ENCODE measurements around the gene VWA2.

Gene VWA2, protein sequence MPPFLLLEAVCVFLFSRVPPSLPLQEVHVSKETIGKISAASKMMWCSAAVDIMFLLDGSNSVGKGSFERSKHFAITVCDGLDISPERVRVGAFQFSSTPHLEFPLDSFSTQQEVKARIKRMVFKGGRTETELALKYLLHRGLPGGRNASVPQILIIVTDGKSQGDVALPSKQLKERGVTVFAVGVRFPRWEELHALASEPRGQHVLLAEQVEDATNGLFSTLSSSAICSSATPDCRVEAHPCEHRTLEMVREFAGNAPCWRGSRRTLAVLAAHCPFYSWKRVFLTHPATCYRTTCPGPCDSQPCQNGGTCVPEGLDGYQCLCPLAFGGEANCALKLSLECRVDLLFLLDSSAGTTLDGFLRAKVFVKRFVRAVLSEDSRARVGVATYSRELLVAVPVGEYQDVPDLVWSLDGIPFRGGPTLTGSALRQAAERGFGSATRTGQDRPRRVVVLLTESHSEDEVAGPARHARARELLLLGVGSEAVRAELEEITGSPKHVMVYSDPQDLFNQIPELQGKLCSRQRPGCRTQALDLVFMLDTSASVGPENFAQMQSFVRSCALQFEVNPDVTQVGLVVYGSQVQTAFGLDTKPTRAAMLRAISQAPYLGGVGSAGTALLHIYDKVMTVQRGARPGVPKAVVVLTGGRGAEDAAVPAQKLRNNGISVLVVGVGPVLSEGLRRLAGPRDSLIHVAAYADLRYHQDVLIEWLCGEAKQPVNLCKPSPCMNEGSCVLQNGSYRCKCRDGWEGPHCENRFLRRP

DNA sequence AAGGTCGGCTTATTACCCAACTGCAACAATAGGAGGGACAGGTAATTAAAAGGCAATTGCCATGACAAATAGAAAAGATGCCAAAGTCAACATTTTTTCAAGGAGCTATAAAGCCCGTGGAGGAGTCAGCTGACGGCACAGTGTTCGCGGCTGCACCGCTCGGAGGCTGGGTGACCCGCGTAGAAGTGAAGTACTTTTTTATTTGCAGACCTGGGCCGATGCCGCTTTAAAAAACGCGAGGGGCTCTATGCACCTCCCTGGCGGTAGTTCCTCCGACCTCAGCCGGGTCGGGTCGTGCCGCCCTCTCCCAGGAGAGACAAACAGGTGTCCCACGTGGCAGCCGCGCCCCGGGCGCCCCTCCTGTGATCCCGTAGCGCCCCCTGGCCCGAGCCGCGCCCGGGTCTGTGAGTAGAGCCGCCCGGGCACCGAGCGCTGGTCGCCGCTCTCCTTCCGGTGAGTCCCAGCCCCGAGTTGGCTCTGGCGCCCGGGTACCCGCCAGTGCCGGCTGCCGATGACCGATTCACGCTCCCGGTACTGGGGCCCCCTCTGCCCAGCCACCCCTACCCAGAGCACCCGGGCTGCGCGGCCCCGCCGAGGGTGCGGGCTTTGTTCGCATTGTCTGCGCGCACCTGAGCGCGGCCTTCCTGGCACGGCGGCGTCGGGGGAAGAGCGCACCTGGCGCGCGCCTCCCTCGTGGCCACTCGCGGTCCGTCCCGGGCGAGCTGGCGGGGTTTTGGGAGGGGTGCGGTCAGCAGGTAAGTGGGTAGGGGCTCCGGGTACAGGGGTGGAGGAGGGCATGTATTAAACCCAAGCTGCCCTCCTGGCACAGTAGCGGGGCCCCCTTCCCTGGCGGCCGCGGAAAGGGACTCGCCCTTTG is at the start of gene VWA2:
Gene VWA2 (plus strand): TSS at position 138 of the 877 bp plus-strand sequence. CDS start 9,460 bp downstream, outside the sequence.
- no peak for DNase-seq (ENCODE audit: low read depth, low spot score)
- no peak within 1 kb of the TSS for H3K27ac ChIP-seq

DNA sequence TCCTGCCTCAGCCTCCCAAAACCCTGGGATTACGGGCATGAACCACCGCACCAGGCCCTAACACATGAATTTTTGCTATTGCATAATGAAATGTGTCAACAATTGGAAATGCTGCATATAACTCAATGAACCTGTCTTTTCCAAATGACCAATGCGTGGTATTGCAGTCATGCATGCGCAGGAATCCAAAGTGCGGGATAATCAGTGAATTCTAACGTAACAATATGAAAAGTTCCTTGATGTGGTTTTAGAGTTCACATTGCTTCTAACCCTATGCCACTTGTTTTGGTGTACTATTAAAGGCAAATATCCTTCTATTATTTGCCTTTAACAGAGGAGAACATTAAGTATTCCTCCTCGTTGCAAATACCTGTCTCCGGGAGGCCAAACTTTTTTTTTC is 49.4 kb upstream of the VWA2 start:
- no peak overlapping the region for H3K27ac ChIP-seq
- no peak for DNase-seq (ENCODE audit: low read depth, low spot score)

DNA sequence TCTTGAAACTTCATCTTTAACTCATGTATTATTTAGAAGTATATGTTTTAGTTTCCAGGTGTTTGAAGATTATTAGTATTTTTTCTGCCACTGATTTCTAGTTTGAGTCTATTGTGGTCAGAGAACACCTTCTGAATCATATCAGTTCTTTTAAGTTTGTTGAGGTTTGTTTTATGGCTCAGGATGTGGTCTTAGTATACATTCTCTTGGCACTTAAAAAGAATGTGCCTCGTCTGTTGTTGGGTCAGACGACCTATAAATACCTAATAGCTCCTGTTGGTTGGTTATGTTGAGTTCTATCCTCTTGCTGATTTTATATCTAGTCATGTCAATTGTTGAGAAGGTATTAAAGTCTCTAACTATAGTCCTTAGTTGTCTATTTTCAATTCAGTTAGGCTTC is 44.0 kb upstream of the VWA2 start:
- H3K27ac ChIP-seq: no peak overlapping the region
- DNase-seq (ENCODE audit: low read depth, low spot score): peak; percentile 27

DNA sequence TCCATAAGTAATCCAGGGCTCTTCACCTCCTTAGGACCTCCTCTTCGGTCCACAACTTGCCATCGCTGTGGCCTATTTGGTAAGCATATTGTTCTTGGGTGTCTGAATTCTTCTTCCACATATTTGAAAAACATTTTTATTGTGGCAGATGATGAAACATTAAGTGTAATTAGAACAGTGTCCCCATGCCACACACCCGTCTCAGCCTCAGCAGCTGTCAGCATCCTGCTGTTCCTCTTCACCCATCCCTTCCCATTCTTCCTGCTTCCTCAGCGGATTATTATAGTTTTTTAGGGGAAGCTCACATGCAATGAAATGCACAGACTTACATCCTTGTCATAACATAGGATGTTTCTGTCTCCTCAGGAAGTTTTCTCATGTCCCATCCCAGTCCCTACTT is 39.8 kb upstream of the VWA2 start:
- DNase-seq (ENCODE audit: low read depth, low spot score): no peak
- H3K27ac ChIP-seq: no peak overlapping the region

DNA sequence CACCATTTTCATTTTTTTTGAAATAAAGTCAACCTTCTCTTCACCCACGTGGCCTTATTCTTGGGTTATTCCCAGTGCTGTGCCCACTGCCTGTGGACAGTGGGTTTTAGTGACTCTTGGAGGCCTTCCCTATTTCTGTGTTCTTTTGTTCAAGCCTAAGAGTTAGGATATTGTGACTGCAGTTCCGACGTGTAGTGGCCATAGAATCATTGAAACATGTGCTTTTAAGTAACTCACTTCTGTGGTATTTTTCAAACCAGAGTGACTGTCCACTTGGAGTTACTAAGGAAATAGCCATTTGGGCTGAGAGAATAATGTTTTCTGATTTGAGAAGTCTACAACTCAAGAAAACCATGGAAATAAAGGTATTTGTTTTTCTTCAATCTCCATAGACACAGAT is 36.2 kb upstream of the VWA2 start:
- no peak for DNase-seq (ENCODE audit: low read depth, low spot score)
- H3K27ac ChIP-seq: no peak overlapping the region

DNA sequence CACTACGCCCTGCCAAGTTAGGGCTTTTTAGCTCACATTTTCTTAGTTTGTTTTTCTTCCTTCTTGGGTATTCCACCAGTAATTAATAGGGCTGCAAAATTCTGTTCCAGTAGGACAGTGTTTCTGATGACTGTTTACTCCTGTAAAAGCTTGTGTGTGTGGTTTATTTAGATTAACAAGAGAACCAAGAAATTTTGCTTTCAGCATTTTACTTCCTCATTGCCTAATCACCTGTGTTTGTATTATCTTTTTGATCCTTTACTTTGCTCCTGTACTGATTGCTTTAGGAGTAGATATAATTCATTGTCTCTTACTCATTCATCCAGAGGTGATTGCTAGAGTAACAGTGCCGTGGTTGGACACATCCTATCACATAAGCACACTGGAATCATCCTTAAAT is 32.2 kb upstream of the VWA2 start:
- no peak overlapping the region for H3K27ac ChIP-seq
- peak; percentile 31 for DNase-seq (ENCODE audit: low read depth, low spot score)

DNA sequence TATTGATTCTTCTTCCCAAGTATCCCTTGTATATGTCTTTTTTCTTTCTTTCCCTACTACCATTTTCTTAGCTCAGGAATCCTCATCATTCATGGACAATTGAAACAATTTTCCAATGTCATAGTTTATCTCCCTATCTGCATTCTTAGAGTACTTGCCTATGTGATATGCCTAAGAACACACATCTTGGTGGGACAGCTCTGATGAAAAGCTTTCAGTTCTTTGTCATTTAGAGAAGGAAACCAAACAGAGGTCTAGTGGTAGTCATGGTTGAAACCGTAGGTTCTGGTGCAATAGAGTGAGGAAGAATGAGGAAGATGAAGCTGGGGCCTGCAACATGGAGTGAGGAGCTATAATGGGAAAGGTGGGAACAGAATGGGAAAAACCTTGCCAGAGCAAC is 31.7 kb upstream of the VWA2 start:
- no peak for DNase-seq (ENCODE audit: low read depth, low spot score)
- H3K27ac ChIP-seq: no peak overlapping the region

DNA sequence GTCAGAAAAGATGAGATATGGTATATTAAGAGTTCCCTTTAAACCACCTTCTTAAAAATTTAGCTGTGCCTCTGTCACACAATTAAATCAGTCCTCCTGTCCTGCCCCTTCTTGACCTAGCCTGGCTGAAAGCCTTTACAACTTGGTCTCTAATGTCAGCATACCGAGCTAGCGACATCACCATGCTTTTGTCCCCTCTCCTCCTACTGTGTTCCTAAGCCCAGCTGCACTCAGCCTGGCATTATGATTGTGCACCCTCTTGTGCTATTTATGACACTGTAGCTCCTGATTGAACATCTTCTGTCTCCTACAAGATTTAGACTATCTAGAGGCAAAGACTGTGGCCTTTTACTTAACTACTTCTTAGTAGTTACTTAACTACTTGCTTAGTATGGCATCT is 30.7 kb upstream of the VWA2 start:
- no peak for DNase-seq (ENCODE audit: low read depth, low spot score)
- no peak overlapping the region for H3K27ac ChIP-seq

DNA sequence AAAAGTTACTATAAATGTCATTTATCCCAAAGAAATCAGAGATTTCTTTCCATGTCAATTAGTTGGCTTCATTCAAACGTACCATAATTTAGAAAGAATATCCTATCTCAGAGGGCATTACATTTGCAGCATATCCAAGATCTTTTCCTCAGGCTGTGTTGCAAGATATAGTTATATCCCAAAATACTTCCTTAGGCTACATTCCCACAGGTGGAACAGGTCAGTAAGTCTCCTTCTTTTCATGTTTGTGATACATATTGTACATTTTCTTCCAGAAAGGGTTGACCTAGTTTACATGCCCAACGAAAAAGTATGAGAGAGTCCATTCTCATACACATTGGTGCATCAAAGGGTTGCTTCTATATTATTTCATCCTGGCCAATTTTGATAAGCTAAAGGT is 26.9 kb upstream of the VWA2 start:
- DNase-seq (ENCODE audit: low read depth, low spot score): no peak
- no peak overlapping the region for H3K27ac ChIP-seq

DNA sequence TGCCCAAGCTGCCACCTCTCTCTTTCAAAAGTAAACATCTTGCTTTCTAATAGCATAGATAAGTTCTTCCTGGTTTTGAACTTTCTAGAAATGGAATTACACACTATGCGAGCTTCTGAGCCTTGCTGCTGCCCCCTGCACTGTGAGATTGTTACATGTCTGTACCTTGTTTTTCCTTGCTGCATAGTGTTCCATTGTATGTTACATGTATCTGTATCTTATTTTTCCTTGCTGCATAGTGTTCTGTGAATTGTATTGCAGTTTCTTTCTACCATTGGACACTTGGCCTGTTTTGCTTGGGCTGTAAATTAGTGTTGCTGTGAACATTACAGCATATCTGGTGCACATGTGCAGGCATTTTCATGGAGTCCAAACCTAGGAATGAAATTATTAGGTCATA is 24.0 kb upstream of the VWA2 start:
- H3K27ac ChIP-seq: no peak overlapping the region
- DNase-seq (ENCODE audit: low read depth, low spot score): no peak

DNA sequence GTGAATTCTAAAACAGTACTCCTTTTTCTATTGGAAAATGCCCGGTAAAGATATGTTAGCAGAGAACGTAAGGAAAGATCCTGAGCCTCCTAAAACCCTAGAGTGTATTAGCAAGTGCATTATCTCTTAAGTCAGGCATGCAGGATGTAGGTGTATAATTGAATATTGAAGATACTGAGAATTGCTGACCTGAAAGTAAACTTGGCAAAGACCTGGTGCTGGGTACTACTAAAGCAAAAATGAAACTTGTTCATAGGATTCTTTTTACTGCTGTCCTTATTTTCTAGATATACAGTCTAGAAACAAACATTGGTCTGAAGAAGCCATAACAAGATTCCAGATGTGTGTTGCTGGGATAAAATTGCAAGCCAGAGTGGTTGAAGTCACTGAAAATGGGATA is 18.8 kb upstream of the VWA2 start:
- H3K27ac ChIP-seq: no peak overlapping the region
- no peak for DNase-seq (ENCODE audit: low read depth, low spot score)

DNA sequence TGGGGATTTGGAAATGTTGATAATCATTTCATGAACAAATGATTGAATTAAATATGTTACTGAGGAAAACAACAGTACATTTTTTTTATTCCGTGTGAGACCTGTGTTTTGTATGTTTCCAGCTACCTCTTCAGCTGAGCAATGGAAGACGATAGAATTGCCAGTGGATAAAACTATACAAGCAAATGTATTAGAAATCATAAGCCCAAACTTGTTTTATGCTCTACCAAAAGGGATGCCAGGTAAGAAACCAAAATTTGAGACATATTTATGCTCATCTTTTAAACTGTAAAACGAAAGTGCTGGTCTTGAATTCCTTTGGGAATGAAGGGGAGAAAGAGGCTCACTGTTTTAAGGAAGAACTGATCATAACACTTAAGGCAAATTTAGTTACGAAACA is 17.8 kb upstream of the VWA2 start:
- DNase-seq (ENCODE audit: low read depth, low spot score): no peak
- no peak overlapping the region for H3K27ac ChIP-seq

DNA sequence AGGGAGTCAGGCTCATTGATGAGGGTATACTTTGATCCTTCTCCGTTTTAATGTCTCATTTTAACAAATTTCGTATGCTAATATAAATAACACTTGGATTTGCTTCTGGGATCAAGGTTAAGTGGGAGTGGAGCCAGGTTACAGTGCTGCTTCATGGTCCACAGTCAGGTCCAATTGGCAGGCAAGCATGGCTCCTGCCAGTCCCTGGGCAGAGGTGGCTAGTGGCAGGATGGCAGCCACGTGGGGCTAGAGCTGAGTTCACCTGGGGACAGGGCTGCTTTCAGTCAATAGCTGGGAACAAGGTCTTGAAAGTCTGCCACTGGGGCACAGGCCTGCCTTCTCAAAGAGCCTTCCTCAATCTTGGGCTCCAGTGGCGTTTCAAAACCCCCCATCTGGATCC is 16.0 kb upstream of the VWA2 start:
- H3K27ac ChIP-seq: no peak overlapping the region
- no peak for DNase-seq (ENCODE audit: low read depth, low spot score)

DNA sequence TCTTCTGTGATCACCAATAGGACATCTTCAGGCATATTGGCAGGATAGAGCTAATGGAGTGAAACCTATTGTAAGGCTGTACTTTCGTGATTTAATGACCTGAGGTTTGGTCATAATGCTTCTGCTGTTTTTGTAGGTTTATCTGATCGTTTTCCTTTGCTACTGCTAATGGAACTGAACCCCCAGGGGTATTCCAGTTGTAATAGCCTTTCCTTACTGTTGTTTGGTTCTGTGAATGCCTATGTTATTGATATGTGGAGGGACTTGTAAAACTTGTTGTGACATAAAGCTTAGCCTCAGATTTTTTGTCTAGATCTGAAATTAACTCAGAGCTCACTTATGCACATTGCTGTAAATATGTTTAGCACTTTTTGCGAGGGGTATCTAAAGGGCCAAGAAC is 10.9 kb upstream of the VWA2 start:
- H3K27ac ChIP-seq: no peak overlapping the region
- no peak for DNase-seq (ENCODE audit: low read depth, low spot score)

DNA sequence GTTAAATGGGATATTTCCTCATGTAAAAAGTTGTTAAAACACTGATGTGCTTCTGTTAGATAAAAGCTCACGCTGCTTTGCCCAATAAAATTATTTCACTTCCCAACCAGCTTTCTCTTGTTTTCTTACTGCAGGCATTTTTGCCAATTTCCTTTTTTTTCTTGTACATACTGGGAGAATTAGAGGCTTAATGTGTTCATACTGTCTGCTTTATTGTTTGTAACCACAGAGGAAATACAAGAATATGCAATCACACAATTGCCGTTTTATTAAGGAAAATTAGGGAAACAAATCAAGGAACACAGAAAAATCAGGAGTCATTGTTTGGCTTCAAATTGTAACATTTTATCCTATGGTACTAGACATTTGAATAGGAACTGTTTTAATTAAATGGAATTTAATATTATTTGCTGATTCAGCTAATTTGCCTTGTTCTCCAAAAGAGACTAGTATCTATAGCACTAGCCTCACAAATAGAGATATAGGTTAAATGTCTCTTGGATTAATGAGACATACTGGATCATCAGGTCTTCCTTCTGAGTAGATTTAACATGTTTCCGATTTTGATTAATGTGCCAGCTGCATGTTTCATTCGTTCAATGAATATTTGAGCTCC is 6.4 kb upstream of the VWA2 start:
- DNase-seq (ENCODE audit: low read depth, low spot score): no peak
- H3K27ac ChIP-seq: no peak overlapping the region

DNA sequence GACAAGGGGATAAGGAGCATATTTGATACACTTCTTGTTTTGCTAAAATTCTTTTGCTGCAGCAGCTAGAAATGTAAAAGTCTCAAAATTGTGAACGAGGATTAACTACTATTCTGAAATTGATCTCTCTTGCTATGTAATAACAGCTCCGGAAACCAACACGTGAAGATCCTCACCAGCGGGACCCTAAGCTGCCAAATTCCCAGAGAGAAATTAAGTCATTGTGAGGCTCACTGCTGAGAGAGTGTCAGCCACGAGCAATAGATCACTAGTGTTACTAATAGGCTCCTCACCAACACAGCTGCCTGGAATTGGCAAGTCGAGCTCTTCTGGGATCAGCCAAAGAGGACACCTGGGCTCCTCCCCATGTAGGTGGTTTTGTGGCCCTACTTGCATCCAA is 5.6 kb upstream of the VWA2 start:
- no peak overlapping the region for H3K27ac ChIP-seq
- DNase-seq (ENCODE audit: low read depth, low spot score): no peak

DNA sequence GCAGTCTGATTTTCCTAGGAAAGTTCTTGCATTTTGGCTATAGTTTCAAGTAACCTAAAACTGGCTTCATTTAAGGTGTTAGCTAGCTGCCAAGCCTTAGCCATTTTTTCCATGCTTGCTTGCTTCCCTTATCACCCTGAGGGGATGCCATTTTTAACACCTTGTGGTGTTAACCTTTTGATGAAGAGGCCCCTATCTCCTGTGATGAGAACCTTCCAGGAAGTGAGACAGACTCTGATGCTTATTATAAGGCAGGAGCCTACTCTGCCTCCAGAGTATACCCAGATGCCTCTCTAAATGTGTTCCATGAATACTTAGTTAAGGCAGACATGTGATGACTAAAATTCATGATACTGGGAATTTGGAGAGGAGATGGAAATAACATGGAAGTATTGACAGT is 4.9 kb upstream of the VWA2 start:
- no peak overlapping the region for H3K27ac ChIP-seq
- DNase-seq (ENCODE audit: low read depth, low spot score): no peak

DNA sequence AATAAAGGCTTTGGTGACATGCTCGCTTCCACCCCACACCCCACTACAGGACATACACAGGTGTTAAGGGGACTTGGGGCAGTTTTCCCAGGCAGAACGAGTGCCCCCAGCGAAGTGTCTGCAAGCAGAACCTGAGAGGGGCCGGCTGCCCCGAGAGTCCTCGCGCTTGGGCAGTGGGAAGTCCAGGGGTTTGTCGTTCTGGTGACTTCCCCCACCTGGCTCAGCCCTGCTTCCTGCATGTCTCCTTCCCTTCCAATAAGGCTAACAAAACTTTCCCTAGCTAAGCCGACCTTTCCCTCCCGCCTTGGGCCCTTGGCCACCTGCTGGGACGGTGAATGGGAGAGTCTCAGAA is 916 bp downstream of the VWA2 start:
- no peak overlapping the region for H3K27ac ChIP-seq
- DNase-seq (ENCODE audit: low read depth, low spot score): no peak

DNA sequence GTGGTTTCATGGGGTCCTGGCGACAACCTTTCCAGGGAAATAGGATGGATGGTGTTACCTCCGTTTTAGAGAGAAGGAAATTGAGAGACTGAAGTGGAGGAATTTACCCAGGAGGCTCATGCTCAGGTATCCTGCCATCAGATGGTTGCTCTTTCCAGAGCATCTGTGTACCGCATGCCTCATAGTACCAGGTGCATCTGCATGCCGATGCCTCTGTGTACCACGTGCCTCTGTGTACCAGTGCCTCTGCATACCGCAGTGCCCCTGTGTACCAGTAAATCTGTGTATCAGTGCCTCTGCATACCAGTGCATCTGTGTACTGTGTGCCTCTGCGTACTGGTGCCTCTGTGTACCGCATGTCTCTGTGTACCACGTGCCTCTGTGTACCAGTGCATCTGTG is 3.2 kb downstream of the VWA2 start:
- no peak for DNase-seq (ENCODE audit: low read depth, low spot score)
- H3K27ac ChIP-seq: no peak overlapping the region

DNA sequence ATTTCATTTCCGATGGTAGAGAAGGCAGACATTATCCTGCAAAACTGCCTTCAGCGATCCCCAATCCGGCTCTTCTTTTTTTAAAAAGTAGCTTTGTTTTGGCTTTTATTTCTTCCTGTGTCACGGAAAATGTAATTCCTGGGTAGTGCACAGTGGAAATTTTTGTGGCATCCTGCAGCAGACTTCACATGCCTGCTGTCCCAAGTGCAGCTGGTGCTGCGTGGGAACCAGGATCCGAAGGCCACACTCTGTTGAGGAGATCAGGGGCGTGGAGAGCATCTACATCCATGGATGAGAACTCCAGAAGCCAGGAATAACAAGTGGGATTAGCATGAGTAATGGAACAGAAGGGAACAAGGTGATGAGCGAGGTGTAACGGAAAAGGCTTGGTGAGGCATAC is 4.6 kb downstream of the VWA2 start:
- no peak for DNase-seq (ENCODE audit: low read depth, low spot score)
- no peak overlapping the region for H3K27ac ChIP-seq

DNA sequence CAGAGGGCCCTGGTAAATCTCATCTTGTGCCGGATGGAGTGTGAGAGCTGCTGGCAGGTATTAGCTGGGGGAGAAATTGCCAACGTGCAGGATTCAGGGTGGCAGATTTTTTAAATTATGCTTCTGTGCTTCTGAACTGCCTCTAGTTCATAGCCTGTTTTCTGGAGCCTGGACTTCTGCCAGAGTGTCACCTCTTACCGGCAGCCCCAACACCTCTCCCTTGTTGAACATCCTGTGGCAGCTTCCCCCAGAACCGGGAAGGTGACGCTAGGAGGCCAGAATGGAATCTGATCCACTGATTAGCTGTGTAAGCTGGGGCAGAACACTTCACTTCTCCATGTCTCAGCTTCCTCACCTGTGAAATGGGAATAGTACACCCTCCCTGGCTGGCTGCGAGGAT is 5.1 kb downstream of the VWA2 start:
- H3K27ac ChIP-seq: peak overlapping the region; percentile 87
- no peak for DNase-seq (ENCODE audit: low read depth, low spot score)

Measured in epithelial cell of prostate (primary cell).